Keratinocyte (primary cell): ENCODE data around the gene LRRC63. TPM values are rescaled to one million over a fixed set of nuclear protein-coding genes. Genes with fewer than 3 reads are reported as not detected.
"Not testable (repeated sequence)": the region's sequence is repeated elsewhere in the genome, so short reads cannot be mapped to it uniquely, and the experiment has no call there.

Experiments
- DNase-seq: peaks from one replicate; pipeline ENCODE4 v3.0.0-alpha.2; 2011; ENCODE audit warnings: low read depth, missing footprints, low spot score
- FAIRE-seq: peaks from 2 replicates; lab custom pipeline; 2011; peaks lifted over from hg19 to GRCh38; lab: Jason Lieb, UNC
- H2AFZ ChIP-seq: 2 replicates; pipeline ENCODE4 v1.6.0; 2012; ENCODE audit warnings: low read length, control low read depth, inconsistent platforms; ENCODE audit not compliant: control insufficient read depth
- H3K27ac ChIP-seq: 2 replicates; pipeline ENCODE4 v1.5.1; 2011; ENCODE audit warnings: low read length; ENCODE audit not compliant: control insufficient read depth, insufficient read depth
- H3K27me3 ChIP-seq: 3 replicates; pipeline ENCODE4 v1.6.0; 2011; ENCODE audit warnings: low read length; ENCODE audit not compliant: control insufficient read depth, insufficient read depth; ENCODE audit errors: extremely low read depth
- H3K36me3 ChIP-seq, 2 experiments: 2 replicates in 1 of 2; 3 replicates in 1 of 2; pipeline ENCODE4 v1.5.1; 2011; ENCODE audit warnings: low read length in 2 of 2, mild to moderate bottlenecking in 1 of 2; ENCODE audit not compliant: control insufficient read depth in 2 of 2, insufficient read depth in 2 of 2; ENCODE audit errors: extremely low read depth in 1 of 2
- H3K4me1 ChIP-seq: 3 replicates; pipeline ENCODE4 v1.5.1; 2011; ENCODE audit warnings: low read length; ENCODE audit not compliant: control insufficient read depth, insufficient read depth; ENCODE audit errors: extremely low read depth
- H3K4me2 ChIP-seq: 3 replicates; pipeline ENCODE4 v1.6.0; 2011; ENCODE audit warnings: low read depth, low read length; ENCODE audit not compliant: control insufficient read depth, insufficient read depth; ENCODE audit errors: extremely low read depth
- H3K4me3 ChIP-seq, 3 experiments: fragments of 200-600 bp in 1 of 3; sonication (generic) in 1 of 3; 2 replicates in 2 of 3; 3 replicates in 1 of 3; pipeline ENCODE4 v1.5.1; 2011 to 2016; ENCODE audit warnings: low read length in 3 of 3, mild to moderate bottlenecking in 3 of 3, control low read depth in 2 of 3, inconsistent platforms in 1 of 3, low read depth in 1 of 3, mixed read lengths in 1 of 3, mixed run types in 1 of 3, moderate library complexity in 1 of 3; ENCODE audit not compliant: control insufficient read depth in 2 of 3, insufficient read depth in 2 of 3; ENCODE audit errors: extremely low read depth in 1 of 3
- H3K79me2 ChIP-seq: 2 replicates; pipeline ENCODE4 v1.6.0; 2012; ENCODE audit warnings: low read length; ENCODE audit not compliant: control insufficient read depth, insufficient read depth
- H3K9ac ChIP-seq: 3 replicates; pipeline ENCODE4 v1.6.0; 2011; ENCODE audit warnings: low read length; ENCODE audit not compliant: control insufficient read depth, insufficient read depth; ENCODE audit errors: extremely low read depth
- H3K9me1 ChIP-seq: 3 replicates; pipeline ENCODE4 v1.6.0; 2011; ENCODE audit warnings: low read length; ENCODE audit not compliant: control insufficient read depth, insufficient read depth; ENCODE audit errors: extremely low read depth
- H3K9me3 ChIP-seq: 2 replicates; pipeline ENCODE4 v1.5.1; 2012; ENCODE audit warnings: low read depth, low read length; ENCODE audit not compliant: control insufficient read depth
- H4K20me1 ChIP-seq: 3 replicates; pipeline ENCODE4 v1.6.0; 2011; ENCODE audit warnings: low read length; ENCODE audit not compliant: control insufficient read depth, insufficient read depth; ENCODE audit errors: extremely low read depth
- CTCF ChIP-seq, 3 experiments: IDR thresholded peaks in 1 of 3; conservative IDR thresholded peaks in 1 of 3; optimal IDR thresholded peaks in 1 of 3; 2 replicates in 2 of 3; 3 replicates in 1 of 3; pipeline versions ENCODE3 to v1.5.1; 2011; ENCODE audit warnings: low read length in 3 of 3, mild to moderate bottlenecking in 3 of 3, moderate library complexity in 2 of 3, control low read depth in 1 of 3, inconsistent platforms in 1 of 3; ENCODE audit not compliant: insufficient read depth in 2 of 3; ENCODE audit errors: extremely low read depth in 1 of 3
- EZH2 ChIP-seq: IDR thresholded peaks from one replicate; pipeline ENCODE4 v1.6.1; 2012; ENCODE audit warnings: inconsistent platforms, mild to moderate bottlenecking, low read length, moderate library complexity
- dilution Hi-C: fragments of 300-500 bp; cut with MboI; formaldehyde crosslinking; loops from one replicate; pipeline ENCODE4 v1.7.0; 2020; ENCODE audit warnings: low sequenced_read_pairs; ENCODE audit not compliant: extremely low pct_ligation_motif_present
- polyA plus RNA-seq, 5 experiments: library from polyadenylated mRNA; depleted of rRNA in 3 of 5; stranded (reverse) in 3 of 5; stranded (forward) in 1 of 5; unstranded in 1 of 5; fragments of >200 nt; gene quantifications; 1 replicate in 1 of 5; 2 replicates in 3 of 5; 3 replicates in 1 of 5; pipeline versions ENCODE4 v1.2.1 to v1.2.3, GENCODE V29; 2011 to 2012; ENCODE audit warnings: missing spikeins in 2 of 5, low read depth in 1 of 5, low replicate concordance in 1 of 5

LRRC63 gene
- polyA plus RNA-seq, 1 donor (not counting 4 experiments of a cell fraction or from before 2014, with no cell fraction given): not detected

DNA sequence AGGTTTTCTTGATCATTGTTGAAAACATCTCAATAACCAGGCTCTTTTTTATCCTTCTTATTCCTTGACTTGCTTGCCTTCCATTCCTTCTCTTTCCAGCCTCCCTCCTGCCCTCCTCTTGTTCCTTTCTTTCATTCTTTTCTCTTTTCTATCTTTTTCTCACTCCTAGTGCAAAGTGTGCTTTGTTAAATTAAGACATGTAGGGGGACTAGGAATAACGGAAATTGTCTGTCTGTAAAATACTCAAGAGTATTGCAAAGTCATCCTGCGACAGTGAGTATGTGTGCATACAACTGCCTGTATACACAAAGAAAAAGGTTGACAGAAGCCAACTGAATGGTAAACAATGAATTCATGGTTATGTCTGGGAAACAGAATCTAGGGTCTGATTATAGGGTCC lies 70.1 kb downstream of the LRRC63 start:
- H2AFZ ChIP-seq: no peak overlapping the region
- no peaks in the 10 kb centered on the region for H3K36me3 ChIP-seq
- TF ChIP-seq CTCF (optimal IDR thresholded peaks at IDR 0.05 in 1 of 3, IDR thresholded peaks at IDR 0.05 in 1 of 3, conservative IDR thresholded peaks at IDR 0.05 in 1 of 3; ENCODE audit: extremely low read depth in 1 of 3, insufficient read depth in 2 of 3, low read length in 3 of 3) (no peak), EZH2 (no peak)
- FAIRE-seq (no peak), DNase-seq (no peak)
- H3K9me1 ChIP-seq: no peaks in the 10 kb centered on the region
- H3K4me3 ChIP-seq: no peak overlapping the region
- H3K27me3 ChIP-seq: no peaks in the 10 kb centered on the region
- no peak overlapping the region for H3K4me2 ChIP-seq
- dilution Hi-C loops: no loop called here
- no peaks in the 10 kb centered on the region for H3K79me2 ChIP-seq
- no peaks in the 10 kb centered on the region for H4K20me1 ChIP-seq
- H3K9ac ChIP-seq: no peak overlapping the region
- no peak overlapping the region for H3K27ac ChIP-seq
- H3K4me1 ChIP-seq: no peaks in the 10 kb centered on the region
- no peaks in the 10 kb centered on the region for H3K9me3 ChIP-seq

GRCh38 chr13:46283912-46284824 lies 72.4 kb downstream of the LRRC63 start:
- H4K20me1 ChIP-seq, DNase-seq, H3K9me3 ChIP-seq, H3K9me1 ChIP-seq, H3K27me3 ChIP-seq, H2AFZ ChIP-seq, H3K79me2 ChIP-seq, H3K36me3 ChIP-seq, FAIRE-seq, H3K4me3 ChIP-seq, H3K9ac ChIP-seq, dilution Hi-C loops, H3K4me2 ChIP-seq, H3K4me1 ChIP-seq: not testable (repeated sequence)
- peak overlapping the region; percentile 11 for H3K27ac ChIP-seq
